ENCODE measurements around the gene MMP19. TPM values are rescaled to one million over a fixed set of nuclear protein-coding genes. Genes with fewer than 3 reads are reported as not detected.

The MMP19 gene
- total RNA-seq, 2 donors from 2014 or later, result 2.1 to 2.7 TPM

- Histone ChIP-seq H3K36me3 (no peaks in the 10 kb centered on the region), H3K27me3 (no peaks in the 10 kb centered on the region), H3K4me1 (peaks cover 15% of the 10 kb centered on the region), H3K9ac (ENCODE audit: low read depth in 2 of 2, low read length in 2 of 2) (peak overlapping the region; percentile 70 to 100), H3K27ac (peak overlapping the region; percentile 71), H3K4me3 (peak overlapping the region; percentile 61), H3K9me3 (no peaks in the 10 kb centered on the region)
- no peak for TF ChIP-seq CTCF (IDR thresholded peaks at IDR 0.05)
- DNase-seq, result no peak
- intact Hi-C loops (cut with DNase I), result no loop called here
Measured at GRCh38 chr12:55818140-55818728, 24.5 kb downstream of the MMP19 start.

DNA sequence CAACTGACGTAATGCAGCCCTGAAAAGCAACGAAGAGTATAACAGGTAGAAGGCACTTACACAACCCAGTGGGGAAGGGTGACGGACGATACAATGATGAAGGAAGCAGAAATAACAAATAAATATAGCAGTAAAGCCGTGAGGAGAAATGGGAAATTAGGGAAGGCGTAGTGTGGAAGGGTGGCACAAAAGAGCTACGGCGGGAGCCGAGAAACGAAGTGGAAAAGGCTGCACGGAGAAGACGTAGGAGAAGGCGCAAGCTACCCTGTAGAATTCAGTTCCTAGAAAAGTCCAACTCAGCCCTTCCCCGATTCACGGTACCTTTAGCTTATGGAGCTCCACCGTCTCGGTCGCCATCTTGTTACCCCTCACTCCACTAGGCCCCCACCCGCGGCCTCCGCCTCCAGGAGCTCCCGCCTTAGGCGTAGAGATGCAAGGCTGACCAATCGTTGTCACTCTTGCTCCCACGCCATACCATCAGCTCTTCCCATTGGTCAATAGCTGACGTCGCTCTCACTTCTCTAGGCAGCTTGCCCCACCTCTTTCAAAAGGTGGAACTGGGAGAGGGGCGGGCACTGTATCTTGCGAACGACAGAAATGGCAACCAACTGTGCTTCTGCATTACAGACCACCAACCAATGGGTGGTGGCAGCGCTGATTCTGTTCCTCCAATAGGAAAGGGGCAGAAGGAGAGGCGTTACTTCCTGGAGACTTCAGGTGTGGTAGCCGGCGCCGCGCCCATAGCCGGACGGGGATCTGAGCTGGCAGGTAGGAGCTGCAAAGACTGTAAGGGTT lies 25.2 kb downstream of the MMP19 start, which contains the start of the genes ORMDL2 and SARNP:
TSS of gene ORMDL2 (plus strand) at position 697 of the 795 bp plus-strand sequence. CDS start 959 bp downstream, outside the sequence.
TSS of gene SARNP (minus strand) at position 380 of the 795 bp plus-strand sequence. CDS start at position 357, 23 bp downstream.
- Histone ChIP-seq H3K27me3 (no peaks in the 10 kb centered on the region), H3K9me3 (no peaks in the 10 kb centered on the region), H3K36me3 (no peaks in the 10 kb centered on the region), H3K9ac (ENCODE audit: low read depth in 2 of 2, low read length in 2 of 2) (peak within 1 kb of the TSS; percentile 73 to 100), H3K4me3 (peak within 1 kb of the TSS; percentile 61), H3K4me1 (peaks cover 15% of the 10 kb centered on the region), H3K27ac (peak within 1 kb of the TSS; percentile 71)
- TF ChIP-seq CTCF (IDR thresholded peaks at IDR 0.05), result no peak
- DNase-seq, result peak; percentile 98
- intact Hi-C loops (cut with DNase I), result no loop called here

- Histone ChIP-seq H3K4me1 (peaks cover 15% of the 10 kb centered on the region), H3K36me3 (no peaks in the 10 kb centered on the region), H3K4me3 (peak overlapping the region; percentile 48), H3K9me3 (no peaks in the 10 kb centered on the region), H3K9ac (ENCODE audit: low read depth in 2 of 2, low read length in 2 of 2) (peak overlapping the region; percentile 73 to 100), H3K27ac (peak overlapping the region; percentile 56), H3K27me3 (no peaks in the 10 kb centered on the region)
- no peak for TF ChIP-seq CTCF (IDR thresholded peaks at IDR 0.05)
- no peak for DNase-seq
- intact Hi-C loops (cut with DNase I), result no loop called here
Measured at GRCh38 chr12:55816881-55817344, 25.8 kb downstream of the MMP19 start.

DNA sequence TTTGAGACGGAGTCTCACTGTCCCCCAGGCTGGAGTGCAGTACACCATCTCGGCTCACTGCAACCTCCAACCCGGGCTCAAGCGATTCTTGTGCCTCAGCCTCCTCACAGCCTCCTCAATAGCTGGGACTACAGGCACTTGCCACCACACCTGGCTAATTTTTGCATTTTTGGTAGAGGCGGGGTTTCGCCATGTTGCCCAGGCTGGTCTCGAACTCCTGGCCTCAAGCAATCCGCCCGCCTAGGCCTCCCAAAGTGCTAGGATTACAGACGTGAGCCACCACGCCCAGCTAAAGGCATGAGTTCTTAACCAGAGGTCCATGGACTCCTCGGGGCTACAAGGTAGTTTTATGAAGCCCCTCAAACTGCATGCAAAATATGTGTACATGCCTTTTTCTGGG lies 27.3 kb downstream of the MMP19 start:
- H3K4me3 ChIP-seq, result no peak overlapping the region
- no peaks in the 10 kb centered on the region for H3K9me3 ChIP-seq
- peaks cover 15% of the 10 kb centered on the region for H3K4me1 ChIP-seq
- intact Hi-C loops (cut with DNase I), result no loop called here
- no peaks in the 10 kb centered on the region for H3K27me3 ChIP-seq
- H3K9ac ChIP-seq (ENCODE audit: low read depth in 2 of 2, low read length in 2 of 2), result no peak overlapping the region
- no peak overlapping the region for H3K27ac ChIP-seq
- H3K36me3 ChIP-seq, result no peaks in the 10 kb centered on the region
- TF ChIP-seq CTCF (IDR thresholded peaks at IDR 0.05), result no peak
- DNase-seq, result no peak

- H3K36me3 ChIP-seq, result no peaks in the 10 kb centered on the region
- intact Hi-C loops (cut with DNase I), result no loop called here
- TF ChIP-seq CTCF (IDR thresholded peaks at IDR 0.05), result no peak
- no peak overlapping the region for H3K27ac ChIP-seq
- no peaks in the 10 kb centered on the region for H3K9me3 ChIP-seq
- DNase-seq, result no peak
- no peak overlapping the region for H3K9ac ChIP-seq (ENCODE audit: low read depth in 2 of 2, low read length in 2 of 2)
- H3K4me1 ChIP-seq, result peaks cover 15% of the 10 kb centered on the region
- no peak overlapping the region for H3K4me3 ChIP-seq
- no peaks in the 10 kb centered on the region for H3K27me3 ChIP-seq
Measured at GRCh38 chr12:55814257-55814656, 28.5 kb downstream of the MMP19 start.

All from colonic mucosa (tissue), 4 donors.